NCI-H2107 treated with DMSO at 0.1 percent for 48 hours (cell line): ENCODE data around the gene NAB2.
"Not testable (repeated sequence)": the region's sequence is repeated elsewhere in the genome, so short reads cannot be mapped to it uniquely, and the experiment has no call there.

Source experiments
- DNase-seq: peaks from one replicate; lab custom pipeline; 2025; ENCODE audit not compliant: unreplicated experiment; lab: John Stamatoyannopoulos, UW

Gene NAB2, protein sequence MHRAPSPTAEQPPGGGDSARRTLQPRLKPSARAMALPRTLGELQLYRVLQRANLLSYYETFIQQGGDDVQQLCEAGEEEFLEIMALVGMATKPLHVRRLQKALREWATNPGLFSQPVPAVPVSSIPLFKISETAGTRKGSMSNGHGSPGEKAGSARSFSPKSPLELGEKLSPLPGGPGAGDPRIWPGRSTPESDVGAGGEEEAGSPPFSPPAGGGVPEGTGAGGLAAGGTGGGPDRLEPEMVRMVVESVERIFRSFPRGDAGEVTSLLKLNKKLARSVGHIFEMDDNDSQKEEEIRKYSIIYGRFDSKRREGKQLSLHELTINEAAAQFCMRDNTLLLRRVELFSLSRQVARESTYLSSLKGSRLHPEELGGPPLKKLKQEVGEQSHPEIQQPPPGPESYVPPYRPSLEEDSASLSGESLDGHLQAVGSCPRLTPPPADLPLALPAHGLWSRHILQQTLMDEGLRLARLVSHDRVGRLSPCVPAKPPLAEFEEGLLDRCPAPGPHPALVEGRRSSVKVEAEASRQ

DNA sequence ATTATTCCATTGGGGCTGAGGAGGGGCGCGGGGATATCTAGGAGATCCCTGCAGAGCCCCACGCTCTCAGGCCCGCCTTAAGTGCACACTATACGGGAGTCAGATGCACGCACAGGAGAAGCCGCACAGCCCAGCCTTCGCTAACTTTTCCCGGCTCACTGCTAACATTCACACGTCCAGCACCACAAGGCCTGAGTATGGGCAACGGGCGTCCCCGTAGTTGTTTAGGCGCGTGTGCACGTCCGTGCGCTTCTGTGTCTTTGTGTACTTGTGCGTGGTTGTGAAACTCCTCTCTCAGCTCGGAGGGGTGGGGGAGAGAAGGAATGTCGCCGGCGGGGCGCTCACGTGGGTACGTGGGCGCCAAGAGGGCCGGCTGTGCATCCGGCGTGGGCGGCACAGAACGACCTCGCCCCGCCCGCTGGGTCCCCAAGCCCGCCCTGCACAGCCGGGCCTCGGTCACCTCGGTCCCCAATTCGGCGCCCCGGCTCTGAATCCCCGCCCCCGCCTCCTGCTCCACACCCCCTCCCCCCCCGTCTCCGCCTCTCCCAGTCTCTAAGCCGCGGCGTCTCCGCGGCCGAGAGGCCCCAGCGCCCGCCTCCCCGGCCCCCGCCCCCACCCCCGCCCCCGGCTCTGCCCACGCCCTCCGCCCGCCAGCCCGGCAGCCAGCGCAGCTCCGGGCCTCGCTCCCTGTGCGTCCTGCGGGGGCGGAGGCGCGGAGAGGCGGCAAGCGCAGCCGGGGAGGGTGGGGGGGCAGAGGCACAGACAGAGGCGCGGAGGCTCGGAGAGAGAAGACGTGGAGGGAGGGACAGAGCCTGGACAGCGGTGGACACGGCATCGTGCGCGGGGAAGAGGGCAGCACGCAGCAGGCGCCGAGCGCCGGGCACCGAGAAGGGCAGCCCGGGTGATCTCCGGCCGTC, at the start of gene NAB2:
Gene NAB2, plus strand, starts transcription at position 761 of the 917 bp plus-strand sequence. CDS start 158 bp downstream, outside the sequence.
- DNase-seq: peak; percentile 25

DNA sequence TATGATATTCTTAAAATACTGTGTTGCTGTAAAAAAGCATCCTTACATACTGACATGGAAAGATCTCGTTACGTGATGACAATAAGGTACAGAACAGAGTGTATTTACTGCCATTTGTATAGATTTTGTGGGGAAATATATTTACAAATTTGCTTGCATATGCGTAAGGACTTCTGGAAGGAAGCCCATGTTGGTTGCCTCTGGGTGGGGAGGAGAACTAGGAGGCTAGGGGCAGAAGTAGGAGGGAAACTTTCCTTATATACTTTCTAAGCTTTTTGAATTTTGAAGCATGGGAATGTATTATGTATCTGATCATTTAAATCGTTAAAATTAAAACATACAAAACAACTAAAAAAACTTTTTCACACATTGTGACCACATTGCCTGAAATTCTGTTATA, 48.7 kb upstream of the NAB2 start:
- no peak for DNase-seq

- DNase-seq: no peak
Measured at GRCh38 chr12:57040750-57041149, 48.2 kb upstream of the NAB2 start.

DNA sequence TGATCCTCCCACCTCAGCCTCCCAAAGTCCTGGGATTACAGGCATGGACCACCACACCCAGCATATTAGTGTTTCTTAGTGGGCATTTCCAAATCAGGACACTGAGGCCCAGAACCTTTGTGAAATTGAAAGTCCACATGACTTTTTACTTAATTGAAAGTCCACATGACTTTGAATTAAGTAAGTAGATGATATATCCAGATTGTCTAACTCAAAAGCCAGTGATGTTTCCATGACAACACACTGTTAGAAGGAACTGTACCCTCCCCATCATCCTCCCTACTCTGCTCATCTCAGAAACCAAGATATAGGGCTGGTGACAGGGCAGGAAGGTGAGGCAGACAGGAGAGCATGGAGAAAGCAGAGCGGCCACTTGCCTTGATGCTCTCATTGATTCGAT, 46.2 kb upstream of the NAB2 start:
- DNase-seq: no peak

DNA sequence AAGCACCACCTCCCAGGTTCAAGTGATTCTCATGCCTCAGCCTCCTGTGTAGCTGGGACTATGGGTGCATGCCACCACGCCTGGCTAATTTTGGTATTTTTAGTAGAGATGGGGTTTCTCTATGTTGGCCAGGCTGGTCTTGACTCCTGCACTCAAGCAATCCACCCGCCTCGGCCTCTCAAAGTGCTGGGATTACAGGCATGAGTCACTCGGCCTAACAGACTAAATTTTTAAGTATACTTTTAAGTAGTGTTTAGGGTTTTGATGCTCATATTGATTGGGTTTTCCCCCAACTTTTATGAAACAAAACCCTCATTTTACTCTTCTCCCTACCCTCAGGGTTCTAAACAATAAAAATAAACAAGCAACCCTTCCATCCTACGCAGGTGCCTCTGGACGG, 44.4 kb upstream of the NAB2 start:
- no peak for DNase-seq

DNA sequence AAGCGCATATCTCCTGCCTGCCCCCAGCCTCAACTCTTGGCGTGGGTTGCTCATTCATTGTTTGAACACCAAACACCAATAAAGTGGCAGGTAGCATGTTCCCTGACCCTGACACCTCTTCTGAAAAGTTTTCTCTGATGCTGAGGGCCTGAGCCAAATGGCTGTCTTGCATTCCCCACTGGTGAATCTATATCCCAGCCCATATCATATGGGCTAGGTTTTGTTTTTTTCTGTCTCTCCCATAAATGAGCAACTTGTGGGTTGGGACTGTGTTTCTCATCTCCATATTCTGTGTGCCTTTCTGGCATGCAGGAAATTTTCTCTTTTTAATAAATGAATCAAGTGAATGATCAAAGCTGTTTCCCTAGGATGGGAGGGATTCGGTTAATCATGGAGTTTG, 44.0 kb upstream of the NAB2 start:
- no peak for DNase-seq

DNA sequence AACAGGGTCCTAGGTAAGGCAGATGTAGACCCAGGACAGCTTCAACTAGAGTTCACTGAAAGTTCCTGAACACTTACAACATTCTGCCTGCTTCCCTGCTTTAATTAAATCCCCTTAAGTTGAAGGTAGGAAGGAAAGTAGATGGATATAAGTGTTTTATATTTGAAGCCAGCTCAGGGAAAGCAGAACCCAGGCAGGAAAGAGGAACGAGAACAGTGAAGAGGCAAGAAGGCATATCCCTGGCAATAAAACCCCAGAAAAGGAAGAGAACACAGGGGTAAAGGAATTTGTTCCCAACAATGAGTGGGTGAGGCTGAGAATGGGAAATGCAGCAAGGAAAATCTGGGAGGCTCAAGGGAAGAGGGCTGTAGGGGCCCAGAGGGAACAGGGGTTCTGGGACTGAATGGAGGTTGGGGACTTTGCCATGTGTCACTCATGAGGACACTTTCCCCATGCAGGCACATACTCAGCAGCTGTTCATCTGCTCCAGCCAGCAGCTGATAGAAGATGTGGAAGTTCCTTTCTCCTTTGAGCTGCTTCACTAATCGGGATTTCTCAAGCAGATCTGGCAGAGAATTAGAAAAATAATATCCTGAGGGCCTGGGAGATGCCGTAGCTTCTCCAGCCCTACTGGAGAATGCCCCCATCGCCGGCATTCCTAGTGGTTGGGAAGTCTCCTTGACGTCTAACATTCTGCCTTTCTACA, 42.7 kb upstream of the NAB2 start:
- DNase-seq: no peak

DNA sequence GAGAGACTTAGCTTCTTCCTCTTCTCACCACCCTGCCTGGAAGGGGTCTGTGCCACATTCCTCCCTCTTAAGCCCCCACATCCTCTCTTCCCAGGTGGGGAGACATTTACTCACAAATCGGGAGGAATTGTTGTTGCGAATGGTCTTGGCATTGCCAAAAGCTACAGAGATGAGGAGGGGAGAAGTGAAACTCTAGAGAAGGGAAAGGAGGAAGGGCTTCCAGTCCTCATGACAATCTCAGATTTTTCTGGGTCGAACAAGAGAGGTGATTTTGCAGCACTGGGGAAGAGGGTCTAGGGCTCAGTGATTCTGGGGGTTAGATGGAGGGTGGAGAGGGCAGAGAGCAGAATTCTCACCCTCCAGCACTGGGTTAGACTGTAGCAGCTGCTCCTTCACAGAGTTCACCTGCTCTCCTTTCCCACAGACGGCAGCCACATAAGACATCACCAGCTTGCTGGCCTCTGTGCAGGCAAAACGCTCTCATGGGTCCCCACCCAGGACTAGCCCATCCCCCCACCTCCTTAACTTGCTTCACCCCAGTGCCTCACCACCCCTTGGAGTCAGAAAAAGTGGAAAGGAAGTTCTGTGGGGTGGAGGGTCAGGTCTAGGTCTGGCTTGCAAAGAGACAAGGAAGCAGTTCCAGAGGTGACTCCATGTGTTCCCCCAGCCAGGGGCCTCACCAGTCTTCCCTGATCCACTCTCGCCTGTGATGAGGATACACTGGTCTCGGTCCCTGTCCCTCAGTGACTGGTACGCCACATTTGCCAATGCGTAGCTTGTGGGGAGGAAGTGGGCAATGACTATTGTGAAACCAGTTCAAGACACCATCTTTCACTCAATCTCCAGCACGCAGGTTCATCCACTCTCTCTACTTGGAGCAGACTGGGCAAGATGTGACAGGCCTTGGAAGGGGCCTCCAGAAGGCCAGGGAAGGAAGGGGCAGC, 41.7 kb upstream of the NAB2 start:
- DNase-seq: no peak

DNA sequence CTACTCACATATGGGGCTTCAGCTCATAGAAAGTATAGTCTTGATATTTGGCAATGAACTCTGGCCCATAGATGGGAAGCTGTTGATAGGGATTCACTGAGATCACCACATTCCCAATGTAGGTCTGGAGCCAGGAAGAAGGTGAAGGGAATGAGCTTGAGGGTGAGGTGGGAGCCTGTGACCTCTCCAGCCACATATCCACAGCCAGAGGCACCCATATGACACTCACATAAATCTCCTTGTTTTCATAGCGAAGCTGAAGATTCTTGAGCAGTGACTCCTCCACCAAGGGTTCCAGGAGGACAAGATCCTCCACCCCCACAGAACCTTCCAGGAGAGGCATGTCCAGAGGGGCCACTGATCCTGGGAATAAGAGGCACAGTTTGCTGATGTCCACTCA, 40.9 kb upstream of the NAB2 start:
- DNase-seq: no peak

DNA sequence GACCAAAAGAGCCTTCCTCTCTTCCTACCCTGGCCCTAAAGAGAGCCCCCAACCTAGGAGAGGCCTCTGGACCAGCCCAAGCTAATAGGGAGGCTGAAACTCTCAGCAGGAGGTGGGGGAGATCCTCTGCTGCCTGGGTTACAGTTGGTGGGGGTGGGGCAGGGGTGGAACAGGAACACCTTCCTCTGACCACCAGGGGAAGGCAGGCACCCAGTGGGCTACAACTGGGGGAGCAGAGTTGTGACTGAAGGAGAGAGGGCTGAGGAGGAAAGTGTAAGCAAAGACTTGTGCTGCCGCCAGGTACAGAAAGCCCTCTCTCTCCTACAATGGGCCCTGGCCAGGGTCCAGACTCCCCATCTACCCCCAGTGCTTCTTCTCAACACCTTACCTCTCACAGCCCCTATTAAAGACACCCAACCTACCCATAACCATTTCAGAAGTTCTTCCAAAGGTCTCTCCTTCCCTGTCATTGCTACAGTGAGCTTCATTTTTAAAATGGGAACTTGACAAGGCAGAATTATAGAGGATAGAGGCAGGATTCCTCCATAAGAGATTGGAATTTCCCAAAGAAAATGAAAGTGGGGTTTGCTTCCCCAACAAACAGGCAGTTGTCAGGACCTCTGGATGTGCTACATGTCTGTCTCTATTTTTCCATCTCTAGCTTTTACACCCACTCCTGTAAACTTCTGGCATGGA, 40.3 kb upstream of the NAB2 start:
- DNase-seq: no peak

GRCh38 chr12:57049119-57049446, 39.8 kb upstream of the NAB2 start:
- no peak for DNase-seq

DNA sequence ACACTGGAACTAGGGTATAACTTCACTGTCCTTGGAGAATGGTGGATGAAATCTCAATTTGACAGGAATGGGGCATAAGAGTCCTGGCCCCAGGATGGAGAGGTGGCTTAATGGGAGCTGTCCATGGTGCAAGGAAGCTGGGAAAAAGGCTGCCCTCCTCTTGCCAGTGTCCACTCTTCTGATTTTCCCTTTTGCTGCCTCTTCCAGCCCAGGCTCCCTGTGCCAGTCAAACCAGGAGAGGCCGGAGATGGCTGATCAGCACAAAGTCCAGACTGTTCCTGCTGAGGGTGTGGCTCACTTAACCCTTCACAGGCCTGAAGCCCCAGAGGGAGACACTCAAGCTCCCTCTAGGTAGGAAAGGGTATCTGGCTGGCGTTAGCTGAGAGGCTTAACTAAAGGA, 39.0 kb upstream of the NAB2 start, which contains the start of gene MYO1A:
Gene MYO1A, minus strand, starts transcription at position 240 of the 400 bp plus-strand sequence. CDS start 1,806 bp downstream, outside the sequence.
- DNase-seq: no peak

GRCh38 chr12:57051011-57051410, 37.9 kb upstream of the NAB2 start:
- no peak for DNase-seq

- DNase-seq: not testable (repeated sequence)
Measured at GRCh38 chr12:57053146-57053545, 35.8 kb upstream of the NAB2 start.

DNA sequence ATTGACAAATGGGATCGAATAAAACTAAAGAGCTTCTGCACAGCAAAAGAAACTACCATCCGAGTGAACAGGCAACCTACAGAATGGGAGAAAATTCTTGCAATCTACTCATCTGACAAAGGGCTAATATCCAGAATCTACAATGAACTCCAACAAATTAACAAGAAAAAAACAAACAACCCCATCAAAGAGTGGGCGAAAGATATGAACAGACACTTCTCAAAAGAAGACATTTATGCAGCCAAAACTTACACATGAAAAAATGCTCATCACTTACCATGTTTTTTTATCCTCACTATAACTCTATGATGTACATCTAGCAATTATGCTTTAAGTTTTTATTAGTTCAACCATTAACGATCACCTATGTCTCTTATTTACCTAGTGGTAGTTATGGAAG, 35.0 kb upstream of the NAB2 start:
- DNase-seq: not testable (repeated sequence)

GRCh38 chr12:57055824-57056223, 33.1 kb upstream of the NAB2 start:
- DNase-seq: no peak

GRCh38 chr12:57057067-57057751, 31.7 kb upstream of the NAB2 start:
- DNase-seq: no peak

DNA sequence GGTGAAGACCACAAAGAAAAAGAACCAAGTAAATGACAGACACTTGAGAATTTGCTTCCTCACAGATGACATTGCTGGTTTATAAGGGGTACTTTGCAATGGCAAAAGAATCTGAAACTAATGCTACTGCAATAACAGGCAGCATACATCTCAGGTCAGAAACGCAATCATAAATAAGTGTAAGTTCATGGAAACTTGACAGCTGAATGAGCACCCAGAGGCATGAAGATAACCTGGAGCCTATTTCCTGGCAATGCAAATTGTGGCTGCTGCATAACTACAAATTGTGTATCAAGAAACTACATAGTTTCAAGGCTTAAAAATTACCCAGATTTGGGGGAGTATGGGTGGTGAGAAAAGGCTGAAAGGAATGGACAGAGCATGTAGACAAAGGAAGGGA, 30.5 kb upstream of the NAB2 start:
- DNase-seq: no peak
